Ovary (tissue), 3 donors: ENCODE results near the gene RFPL2.

Source experiments
- CTCF ChIP-seq, 3 donors: fragments of 450-650 bp in 2 of 3; fragments of 200-600 bp in 1 of 3; IDR thresholded peaks; one replicate each; pipeline versions ENCODE4 v1.5.1 to v1.8.0; 2016 to 2022; ENCODE audit warnings: antibody characterized with exemption in 3 of 3, mild to moderate bottlenecking in 1 of 3
- POLR2A ChIP-seq: fragments of 450-650 bp; IDR thresholded peaks from one replicate; pipeline ENCODE4 v1.6.1; 2017; ENCODE audit warnings: antibody characterized with exemption, mild to moderate bottlenecking, moderate library complexity
- donor health status: DM: no; HTN: no; CAD: no.

- TF ChIP-seq POLR2A (no peak), CTCF (IDR thresholded peaks at IDR 0.05) (no peak)
Observed at GRCh38 chr22:32164075-32164860, 40.6 kb downstream of the RFPL2 start.
